Stimulated activated CD4-positive, alpha-beta T cell treated with anti-CD3 and anti-CD28 coated beads, Interleukin-15, amount 100 ng/mL, for 24 hours (primary cell): ENCODE data around the gene DNAJB1.
A peak's percentile ranks its signal among the peaks of the same experiment; 100 is the strongest.

ENCODE experiments used
- DNase-seq: peaks from one replicate; pipeline ENCODE4 v3.0.0-alpha.2; 2020

The DNAJB1 gene

GRCh38 chr19:14472202-14472938, 45.8 kb downstream of the DNAJB1 start:
- peak; percentile 90 for DNase-seq

DNA sequence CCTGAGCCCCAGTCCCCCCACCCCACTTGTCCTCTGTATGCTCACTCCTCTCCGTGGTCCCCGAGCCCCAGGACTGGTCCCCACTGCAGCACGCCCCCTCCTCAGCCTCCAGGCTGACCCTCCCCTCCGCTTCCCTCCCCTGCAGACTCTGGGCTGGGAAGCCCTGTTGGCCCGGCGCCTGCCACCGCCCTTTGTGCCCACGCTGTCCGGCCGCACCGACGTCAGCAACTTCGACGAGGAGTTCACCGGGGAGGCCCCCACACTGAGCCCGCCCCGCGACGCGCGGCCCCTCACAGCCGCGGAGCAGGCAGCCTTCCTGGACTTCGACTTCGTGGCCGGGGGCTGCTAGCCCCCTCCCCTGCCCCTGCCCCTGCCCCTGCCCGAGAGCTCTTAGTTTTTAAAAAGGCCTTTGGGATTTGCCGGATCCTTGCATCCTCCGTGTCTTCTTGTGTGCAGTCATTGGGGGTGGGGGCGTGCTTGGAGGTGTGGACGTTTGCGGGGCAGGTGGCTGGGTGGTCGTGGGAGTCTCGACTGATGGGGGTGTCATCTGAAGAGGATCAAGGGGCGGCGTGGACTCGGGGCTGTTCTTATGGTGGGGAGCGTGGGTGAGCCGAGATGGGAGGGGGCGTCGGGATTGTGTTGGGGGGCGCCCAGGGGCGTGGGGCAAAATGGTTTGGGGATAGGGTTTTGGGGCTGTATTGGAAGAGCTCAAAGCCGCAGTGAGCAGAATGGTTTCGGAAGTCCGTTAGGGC, 46.6 kb downstream of the DNAJB1 start:
- no peak for DNase-seq

- no peak for DNase-seq
Measured at GRCh38 chr19:14470031-14470876, 47.9 kb downstream of the DNAJB1 start.

DNA sequence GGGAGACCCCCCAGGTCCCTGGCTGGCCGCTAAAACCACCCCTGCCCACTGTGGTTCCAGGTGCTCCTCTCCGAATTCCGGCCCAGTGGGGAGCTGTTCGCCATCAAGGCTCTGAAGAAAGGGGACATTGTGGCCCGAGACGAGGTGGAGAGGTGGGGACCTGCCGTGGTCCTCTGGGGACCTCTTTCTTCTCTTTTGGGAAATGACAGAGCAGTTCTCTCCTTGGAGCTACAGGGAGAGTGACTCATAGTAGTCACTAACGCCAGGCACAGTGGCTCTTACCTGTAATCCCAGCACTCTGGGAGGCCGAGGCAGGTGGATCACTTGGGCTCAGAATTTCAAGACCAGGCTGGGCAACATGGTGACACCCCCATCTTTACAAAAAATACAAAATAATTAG, 50.4 kb downstream of the DNAJB1 start:
- no peak for DNase-seq

GRCh38 chr19:14467391-14467790, 50.8 kb downstream of the DNAJB1 start:
- DNase-seq: no peak
